ENCODE data around the gene PRDM16. TPM values are rescaled to one million over a fixed set of nuclear protein-coding genes. Genes with fewer than 3 reads are reported as not detected.

PRDM16 gene
- total RNA-seq, 1 experiment from 2014 or later = 6.1 TPM

DNA sequence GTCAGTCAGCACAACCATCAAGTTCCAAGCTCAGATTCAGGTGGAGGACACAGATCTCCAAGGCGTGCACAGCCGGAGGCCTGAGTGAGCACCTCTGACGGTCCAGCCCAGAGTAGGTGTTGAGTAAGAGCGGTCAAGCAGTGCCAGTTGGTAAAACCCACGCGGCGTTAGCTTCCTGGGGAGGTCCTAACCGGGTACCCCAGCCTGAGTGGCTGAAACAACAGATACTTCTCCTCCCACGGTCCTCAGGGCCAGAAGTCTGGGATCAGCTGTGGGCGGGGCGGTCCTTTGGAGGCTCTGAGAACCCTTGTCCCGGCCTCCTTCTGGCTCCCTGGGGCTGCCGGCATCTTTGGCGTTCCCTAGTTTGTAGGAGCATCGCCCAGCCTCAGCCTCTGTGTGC lies 94.4 kb downstream of the PRDM16 start:
- no peak for DNase-seq (ENCODE audit: low read depth, low spot score)
- Histone ChIP-seq H3K9me2 (ENCODE audit: insufficient read depth) (no peaks in the 10 kb centered on the region), H3K9me3 (ENCODE audit: control insufficient read depth in 1 of 2, insufficient read depth in 1 of 2, low read depth in 1 of 2, low read length in 2 of 2) (no peaks in the 10 kb centered on the region), H3K27me3 (ENCODE audit: insufficient read depth, low read length) (no peaks in the 10 kb centered on the region), H2AFZ (ENCODE audit: low read depth, low read length, poor library complexity, severe bottlenecking) (no peak overlapping the region), H3K4me3 (replicated peaks in 1 of 2; ENCODE audit: low read depth in 1 of 2, low read length in 2 of 2) (no peak overlapping the region), H4K20me1 (ENCODE audit: insufficient read depth) (no peaks in the 10 kb centered on the region), H3K4me2 (ENCODE audit: low read length) (no peak overlapping the region), H3K27ac (ENCODE audit: low read depth, low read length) (no peak overlapping the region), H3K9ac (ENCODE audit: low read length) (no peak overlapping the region), H3K4me1 (ENCODE audit: control insufficient read depth in 1 of 2, insufficient read depth in 2 of 2, low read length in 2 of 2) (no peaks in the 10 kb centered on the region; a peak in 1 of 4 replicates), H3K36me3 (ENCODE audit: control insufficient read depth in 1 of 2, insufficient read depth in 2 of 2, low read length in 2 of 2) (no peaks in the 10 kb centered on the region), H3K79me2 (ENCODE audit: insufficient read depth, low read length) (no peaks in the 10 kb centered on the region)
- RAD21 ChIA-PET (ENCODE audit: low non-redundant PET in 1 of 2, low total read pairs in 2 of 2, uncharacterized antibody in 2 of 2, unreplicated experiment in 2 of 2) = no interaction called here
- ATAC-seq = no peak
- POLR2A ChIA-PET = no interaction called here
- intact Hi-C loops (cut with micrococcal nuclease) = no loop called here
- CTCF ChIA-PET = no interaction called here
- no TSS peak for BruUV-seq (replicated peaks)
- no peak for TF ChIP-seq EZH2phosphoT487 (IDR thresholded peaks at IDR 0.05; ENCODE audit: borderline replicate concordance)

DNA sequence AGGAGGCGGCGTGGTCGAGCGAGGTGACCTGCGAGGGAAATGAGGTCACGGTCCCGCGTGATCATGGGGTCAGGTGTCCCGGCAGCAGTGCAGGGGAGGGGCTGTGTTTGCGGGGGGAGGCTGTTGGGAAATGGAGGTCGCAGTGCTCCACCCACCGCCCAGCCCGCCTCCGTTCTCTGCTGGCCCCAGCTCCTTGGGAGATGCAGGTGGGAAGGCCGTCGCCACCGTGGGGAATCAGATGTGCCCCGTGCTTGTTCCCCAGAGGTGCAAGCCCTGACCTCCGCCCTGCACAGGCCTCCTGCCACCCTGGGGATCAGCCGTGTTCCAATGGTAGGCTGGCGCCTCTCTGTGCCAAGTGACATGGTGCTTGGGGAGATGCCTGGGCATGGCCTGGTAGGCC lies 95.7 kb downstream of the PRDM16 start:
- ChIA-PET POLR2A (no interaction called here), RAD21 (ENCODE audit: low non-redundant PET in 1 of 2, low total read pairs in 2 of 2, uncharacterized antibody in 2 of 2, unreplicated experiment in 2 of 2) (no interaction called here)
- no peak for TF ChIP-seq CEBPB (IDR thresholded peaks at IDR 0.05; ENCODE audit: low read depth)
- TF ChIP-seq, protein P1, sequence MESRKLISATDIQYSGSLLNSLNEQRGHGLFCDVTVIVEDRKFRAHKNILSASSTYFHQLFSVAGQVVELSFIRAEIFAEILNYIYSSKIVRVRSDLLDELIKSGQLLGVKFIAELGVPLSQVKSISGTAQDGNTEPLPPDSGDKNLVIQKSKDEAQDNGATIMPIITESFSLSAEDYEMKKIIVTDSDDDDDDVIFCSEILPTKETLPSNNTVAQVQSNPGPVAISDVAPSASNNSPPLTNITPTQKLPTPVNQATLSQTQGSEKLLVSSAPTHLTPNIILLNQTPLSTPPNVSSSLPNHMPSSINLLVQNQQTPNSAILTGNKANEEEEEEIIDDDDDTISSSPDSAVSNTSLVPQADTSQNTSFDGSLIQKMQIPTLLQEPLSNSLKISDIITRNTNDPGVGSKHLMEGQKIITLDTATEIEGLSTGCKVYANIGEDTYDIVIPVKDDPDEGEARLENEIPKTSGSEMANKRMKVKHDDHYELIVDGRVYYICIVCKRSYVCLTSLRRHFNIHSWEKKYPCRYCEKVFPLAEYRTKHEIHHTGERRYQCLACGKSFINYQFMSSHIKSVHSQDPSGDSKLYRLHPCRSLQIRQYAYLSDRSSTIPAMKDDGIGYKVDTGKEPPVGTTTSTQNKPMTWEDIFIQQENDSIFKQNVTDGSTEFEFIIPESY (IDR thresholded peaks at IDR 0.05; ENCODE audit: extremely low read depth, insufficient replicate concordance, low read length) = no peak
- TF ChIP-seq JUND (IDR thresholded peaks at IDR 0.05) = no peak
- TF ChIP-seq ZFX (IDR thresholded peaks at IDR 0.05) = no peak
- TF ChIP-seq, protein P2, sequence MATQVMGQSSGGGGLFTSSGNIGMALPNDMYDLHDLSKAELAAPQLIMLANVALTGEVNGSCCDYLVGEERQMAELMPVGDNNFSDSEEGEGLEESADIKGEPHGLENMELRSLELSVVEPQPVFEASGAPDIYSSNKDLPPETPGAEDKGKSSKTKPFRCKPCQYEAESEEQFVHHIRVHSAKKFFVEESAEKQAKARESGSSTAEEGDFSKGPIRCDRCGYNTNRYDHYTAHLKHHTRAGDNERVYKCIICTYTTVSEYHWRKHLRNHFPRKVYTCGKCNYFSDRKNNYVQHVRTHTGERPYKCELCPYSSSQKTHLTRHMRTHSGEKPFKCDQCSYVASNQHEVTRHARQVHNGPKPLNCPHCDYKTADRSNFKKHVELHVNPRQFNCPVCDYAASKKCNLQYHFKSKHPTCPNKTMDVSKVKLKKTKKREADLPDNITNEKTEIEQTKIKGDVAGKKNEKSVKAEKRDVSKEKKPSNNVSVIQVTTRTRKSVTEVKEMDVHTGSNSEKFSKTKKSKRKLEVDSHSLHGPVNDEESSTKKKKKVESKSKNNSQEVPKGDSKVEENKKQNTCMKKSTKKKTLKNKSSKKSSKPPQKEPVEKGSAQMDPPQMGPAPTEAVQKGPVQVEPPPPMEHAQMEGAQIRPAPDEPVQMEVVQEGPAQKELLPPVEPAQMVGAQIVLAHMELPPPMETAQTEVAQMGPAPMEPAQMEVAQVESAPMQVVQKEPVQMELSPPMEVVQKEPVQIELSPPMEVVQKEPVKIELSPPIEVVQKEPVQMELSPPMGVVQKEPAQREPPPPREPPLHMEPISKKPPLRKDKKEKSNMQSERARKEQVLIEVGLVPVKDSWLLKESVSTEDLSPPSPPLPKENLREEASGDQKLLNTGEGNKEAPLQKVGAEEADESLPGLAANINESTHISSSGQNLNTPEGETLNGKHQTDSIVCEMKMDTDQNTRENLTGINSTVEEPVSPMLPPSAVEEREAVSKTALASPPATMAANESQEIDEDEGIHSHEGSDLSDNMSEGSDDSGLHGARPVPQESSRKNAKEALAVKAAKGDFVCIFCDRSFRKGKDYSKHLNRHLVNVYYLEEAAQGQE (IDR thresholded peaks at IDR 0.05; ENCODE audit: low read depth) = no peak
- no peak for TF ChIP-seq CBX3 (IDR thresholded peaks at IDR 0.05; ENCODE audit: low read depth)
- TF ChIP-seq SP1 (IDR thresholded peaks at IDR 0.05; ENCODE audit: low read depth) = no peak
- TF ChIP-seq EGR1 (IDR thresholded peaks at IDR 0.05; ENCODE audit: low read depth) = no peak
- no peak for TF ChIP-seq EZH2 (IDR thresholded peaks at IDR 0.05)
- no peak for TF ChIP-seq POLR2A (IDR thresholded peaks at IDR 0.05; ENCODE audit: borderline replicate concordance, extremely low read depth, insufficient read depth, insufficient read length)
- TF ChIP-seq SIN3A (IDR thresholded peaks at IDR 0.05; ENCODE audit: low read depth) = no peak
- TF ChIP-seq FOSL1 (IDR thresholded peaks at IDR 0.05; ENCODE audit: low read depth) = no peak
- no peak for TF ChIP-seq YY1 (IDR thresholded peaks at IDR 0.05; ENCODE audit: extremely low read depth, insufficient replicate concordance, low read depth, low read length)
- no peak for TF ChIP-seq POLR2AphosphoS5 (IDR thresholded peaks at IDR 0.05; ENCODE audit: low read depth, low read length)
- no peak for TF ChIP-seq TCF7L2 (IDR thresholded peaks at IDR 0.05; ENCODE audit: borderline replicate concordance, extremely low read depth, insufficient read depth, insufficient read length)
- TF ChIP-seq ZNF274 (IDR thresholded peaks at IDR 0.05; ENCODE audit: low read depth, low read length) = no peak
- TF ChIP-seq, protein P3, sequence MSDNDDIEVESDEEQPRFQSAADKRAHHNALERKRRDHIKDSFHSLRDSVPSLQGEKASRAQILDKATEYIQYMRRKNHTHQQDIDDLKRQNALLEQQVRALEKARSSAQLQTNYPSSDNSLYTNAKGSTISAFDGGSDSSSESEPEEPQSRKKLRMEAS (IDR thresholded peaks at IDR 0.05) = no peak

More for the DNA sequence above, 95.7 kb downstream of the PRDM16 start:
- Histone ChIP-seq H3K36me3 (ENCODE audit: control insufficient read depth in 1 of 2, insufficient read depth in 2 of 2, low read length in 2 of 2) (no peaks in the 10 kb centered on the region), H3K9me3 (ENCODE audit: control insufficient read depth in 1 of 2, insufficient read depth in 1 of 2, low read depth in 1 of 2, low read length in 2 of 2) (no peaks in the 10 kb centered on the region), H3K4me2 (ENCODE audit: low read length) (no peak overlapping the region), H3K27me3 (ENCODE audit: insufficient read depth, low read length) (no peaks in the 10 kb centered on the region), H3K79me2 (ENCODE audit: insufficient read depth, low read length) (no peaks in the 10 kb centered on the region), H2AFZ (ENCODE audit: low read depth, low read length, poor library complexity, severe bottlenecking) (no peak overlapping the region), H3K27ac (ENCODE audit: low read depth, low read length) (peak overlapping the region; percentile 69), H3K9ac (ENCODE audit: low read length) (no peak overlapping the region), H3K9me2 (ENCODE audit: insufficient read depth) (no peaks in the 10 kb centered on the region), H4K20me1 (ENCODE audit: insufficient read depth) (no peaks in the 10 kb centered on the region), H3K4me1 (ENCODE audit: control insufficient read depth in 1 of 2, insufficient read depth in 2 of 2, low read length in 2 of 2) (no peaks in the 10 kb centered on the region; a peak in 1 of 4 replicates), H3K4me3 (replicated peaks in 1 of 2; ENCODE audit: low read depth in 1 of 2, low read length in 2 of 2) (no peak overlapping the region)
- intact Hi-C loops (cut with micrococcal nuclease) = no loop called here
- no TSS peak for BruUV-seq (replicated peaks)
- CTCF ChIA-PET = no interaction called here
- ATAC-seq = no peak
- DNase-seq (ENCODE audit: low read depth, low spot score) = no peak
